ENCODE measurements around the gene SSTR3. TPM values are rescaled to one million over a fixed set of nuclear protein-coding genes. Genes with fewer than 3 reads are reported as not detected.
A peak's percentile ranks its signal among the peaks of the same experiment; 100 is the strongest.

SSTR3 gene
- total and polyA plus RNA-seq, 9 of the 15 experiments (the other 6 are each of a cell fraction or from before 2014, with no cell fraction given), result 0.03 TPM; not detected in 8

GRCh38 chr22:37242395-37242918 lies 30.2 kb upstream of the SSTR3 start (continued):
- TF ChIP-seq NFE2 (IDR thresholded peaks at IDR 0.05; ENCODE audit: low read depth) (0 out of 2 replicates have a peak, but pooled peaks have one; percentile 9), ZNF12 (CRISPR knock-in tag; IDR thresholded peaks at IDR 0.05) (no peak)

- Histone ChIP-seq H3K4me3 (peak overlapping the region; percentile 76), H2AFZ (ENCODE audit: low read depth, low read length) (no peak overlapping the region), H3K4me1 (replicated peaks in 1 of 2; ENCODE audit: control insufficient read depth in 2 of 2, insufficient read depth in 2 of 2, low read length in 2 of 2) (peaks cover 29 to 52% of the 10 kb centered on the region in 2 experiments), H4K20me1 (replicated peaks; ENCODE audit: control insufficient read depth, insufficient read depth, low read length) (no peaks in the 10 kb centered on the region; the same call in none of the 2 replicates), H3K36me3 (ENCODE audit: control insufficient read depth, insufficient read depth, low read length) (peaks cover 49% of the 10 kb centered on the region; the same call in 2 of the 3 replicates), H3K27ac (ENCODE audit: extremely low read depth, low read depth, low read length) (peak overlapping the region; percentile 88), H3K4me2 (ENCODE audit: insufficient read depth, low read length) (peak overlapping the region; percentile 92), H3K9ac (ENCODE audit: insufficient read depth in 1 of 2, low read depth in 2 of 2, low read length in 2 of 2) (peak overlapping the region; percentile 80 to 81), H3K9me1 (ENCODE audit: control insufficient read depth, insufficient read depth, low read length) (no peaks in the 10 kb centered on the region), H3K79me2 (ENCODE audit: control insufficient read depth, insufficient read depth, low read length) (peaks cover 44% of the 10 kb centered on the region), H3K27me3 (ENCODE audit: control insufficient read depth in 2 of 2, insufficient read depth in 2 of 2, low read length in 2 of 2) (no peaks in the 10 kb centered on the region), H3K9me3 (replicated peaks; ENCODE audit: control insufficient read depth, insufficient read depth, low read depth, low read length) (no peaks in the 10 kb centered on the region)
- FAIRE-seq (no peak), DNase-seq (ENCODE audit: extremely low read depth in 1 of 4, low spot score in 3 of 4) (no peak), ATAC-seq (no peak)
- TF ChIP-seq ATF3 (IDR thresholded peaks at IDR 0.05) (no peak), ATF3 (CRISPR knock-in tag; conservative IDR thresholded peaks at IDR 0.05) (no peak), POLR2G (IDR thresholded peaks at IDR 0.05; ENCODE audit: low read depth, low read length) (peak; percentile 41; the same call in 1 of the 2 replicates)
- CTCF ChIA-PET (ENCODE audit: low intra/inter-chr PET ratio), result no interaction called here
- in situ Hi-C loops (cut with MboI) (no loop called here), intact Hi-C loops (cut with micrococcal nuclease) (no loop called here)
- 67% methylated on average over 11 of the region's 19 CpGs for WGBS (ENCODE audit: insufficient coverage, low coverage, missing lambda C conversion rate)
- BruUV-seq (replicated peaks), result no TSS peak
- POLR2A ChIA-PET, result interaction anchor here (0.7 to 1.4 kb wide), 4 partner anchors 16 to 75 kb away, joined by 3 to 5 read pairs (median 4); no protein-coding TSS in a partner anchor
Measured at GRCh38 chr22:37241351-37242142, 29.3 kb upstream of the SSTR3 start.

Data from K562 (cell line).